IMR-90 (cell line): ENCODE results near the gene AKAP12. TPM values are rescaled to one million over a fixed set of nuclear protein-coding genes. Genes with fewer than 3 reads are reported as not detected.

Experiments
- ATAC-seq: fragments of 200-7000 bp; cut with Tn5 transposase; 2 replicates; pipeline ENCODE4 v1.9.1; 2020; ENCODE audit warnings: low read depth, mild to moderate bottlenecking, moderate library complexity
- BruUV-seq: library from RNA; stranded (reverse); fragments of 400-500 nt; replicated peaks from 2 replicates; lab custom pipeline; 2021; lab: Mats Ljungman, UMichigan
- CTCF ChIA-PET: fragments of 300-600 bp; formaldehyde crosslinking; extraction: SDS; loops from one replicate; lab custom pipeline; 2021; ENCODE audit warnings: antibody characterized with exemption; lab: Yijun Ruan, JAX
- POLR2A ChIA-PET: fragments of 300-600 bp; sonication (Branson Sonifier 250); formaldehyde crosslinking; loops from one replicate; lab custom pipeline; 2022; ENCODE audit warnings: antibody characterized with exemption; ENCODE audit not compliant: unreplicated experiment; lab: Charles Lee
- DNase-seq: peaks from one replicate; pipeline ENCODE4 v3.0.0; 2013
- H2AFZ ChIP-seq: replicated peaks from 2 replicates; pipeline ENCODE3; 2013; ENCODE audit warnings: low read length, mild to moderate bottlenecking; ENCODE audit not compliant: poor library complexity
- H2AK5ac ChIP-seq: 2 replicates; pipeline ENCODE4 v1.6.1; 2013; ENCODE audit warnings: low read depth, low read length, inconsistent platforms
- H2AK9ac ChIP-seq: replicated peaks from 2 replicates; pipeline ENCODE3; 2013; ENCODE audit warnings: mild to moderate bottlenecking, low read depth, low read length, moderate library complexity; ENCODE audit not compliant: poor library complexity
- H2BK120ac ChIP-seq: 2 replicates; pipeline ENCODE4 v1.6.1; 2013; ENCODE audit warnings: low read depth, low read length, inconsistent platforms
- H2BK15ac ChIP-seq: 3 replicates; pipeline ENCODE4 v1.6.1; 2013; ENCODE audit warnings: low read depth, low read length, inconsistent platforms
- H2BK20ac ChIP-seq: 2 replicates; pipeline ENCODE4 v1.6.1; 2013; ENCODE audit warnings: low read depth, mild to moderate bottlenecking, inconsistent platforms, low read length, moderate library complexity
- H2BK5ac ChIP-seq: 2 replicates; pipeline ENCODE4 v1.6.1; 2013; ENCODE audit warnings: mild to moderate bottlenecking, low read depth, low read length, inconsistent platforms; ENCODE audit not compliant: poor library complexity, severe bottlenecking
- H3K14ac ChIP-seq: replicated peaks from 2 replicates; pipeline ENCODE4 v1.6.1; 2013; ENCODE audit warnings: low read depth, low read length, inconsistent platforms
- H3K18ac ChIP-seq: 2 replicates; pipeline ENCODE4 v1.6.1; 2013; ENCODE audit warnings: low read depth, low read length, control low read depth
- H3K23ac ChIP-seq: 2 replicates; pipeline ENCODE4 v1.6.1; 2013; ENCODE audit warnings: low read depth, low read length, inconsistent platforms
- H3K27ac ChIP-seq: 2 replicates; pipeline ENCODE4 v1.5.1; 2013; ENCODE audit warnings: mild to moderate bottlenecking, control low read depth, low read length; ENCODE audit not compliant: insufficient read depth
- H3K27me3 ChIP-seq: 2 replicates; pipeline ENCODE4 v1.6.1; 2013; ENCODE audit warnings: low read length; ENCODE audit not compliant: control insufficient read depth, insufficient read depth
- H3K36me3 ChIP-seq: 2 replicates; pipeline ENCODE4 v1.6.1; 2013; ENCODE audit warnings: low read length, mixed read lengths; ENCODE audit not compliant: control insufficient read depth, insufficient read depth
- H3K4ac ChIP-seq: 2 replicates; pipeline ENCODE4 v1.6.1; 2013; ENCODE audit warnings: low read depth, low read length, inconsistent platforms
- H3K4me1 ChIP-seq: 2 replicates; pipeline ENCODE4 v1.6.1; 2013; ENCODE audit warnings: low read length, mixed read lengths; ENCODE audit not compliant: control insufficient read depth, insufficient read depth
- H3K4me2 ChIP-seq: 2 replicates; pipeline ENCODE4 v1.6.1; 2013; ENCODE audit warnings: low read depth, mild to moderate bottlenecking, control low read depth, low read length, moderate library complexity
- H3K4me3 ChIP-seq: 2 replicates; pipeline ENCODE4 v1.5.1; 2013; ENCODE audit warnings: low read depth, mild to moderate bottlenecking, control low read depth, low read length, moderate library complexity; ENCODE audit not compliant: insufficient read depth
- H3K56ac ChIP-seq: 2 replicates; pipeline ENCODE4 v1.6.1; 2013; ENCODE audit warnings: low read length, inconsistent platforms; ENCODE audit not compliant: insufficient read depth; ENCODE audit errors: extremely low read depth
- H3K79me1 ChIP-seq, 2 experiments: 2 replicates each; pipeline ENCODE4 v1.6.1; 2013; ENCODE audit warnings: low read length in 2 of 2, inconsistent platforms in 1 of 2, low read depth in 1 of 2
- H3K9ac ChIP-seq: 2 replicates; pipeline ENCODE4 v1.6.1; 2013; ENCODE audit warnings: low read depth, low read length, control low read depth
- H3K9me1 ChIP-seq: 2 replicates; pipeline ENCODE4 v1.6.1; 2013; ENCODE audit warnings: low read length, inconsistent platforms; ENCODE audit not compliant: insufficient read depth
- H3K9me3 ChIP-seq: 2 replicates; pipeline ENCODE4 v1.6.1; 2013; ENCODE audit warnings: low read length; ENCODE audit not compliant: control insufficient read depth, insufficient read depth
- H4K20me1 ChIP-seq: 2 replicates; pipeline ENCODE4 v1.6.1; 2013; ENCODE audit warnings: low read length, inconsistent platforms; ENCODE audit not compliant: insufficient read depth
- H4K5ac ChIP-seq: 2 replicates; pipeline ENCODE4 v1.6.1; 2013; ENCODE audit warnings: mild to moderate bottlenecking, low read depth, low read length, control low read depth
- H4K8ac ChIP-seq, 2 experiments: 2 replicates each; pipeline ENCODE4 v1.6.1; 2013; ENCODE audit warnings: low read depth in 2 of 2, low read length in 2 of 2, control low read depth in 1 of 2, inconsistent platforms in 1 of 2
- H4K91ac ChIP-seq: 2 replicates; pipeline ENCODE4 v1.6.1; 2013; ENCODE audit warnings: low read depth, low read length, inconsistent platforms; ENCODE audit not compliant: insufficient read depth
- BHLHE40 ChIP-seq: fragments of 150-350 bp; IDR thresholded peaks from 2 replicates; pipeline ENCODE4 v1.6.1; 2016; ENCODE audit warnings: mild to moderate bottlenecking, low read depth, low read length
- CEBPB ChIP-seq: IDR thresholded peaks from 2 replicates; pipeline ENCODE4 v1.6.1; 2012; ENCODE audit warnings: low read depth, low read length, improper control_type of control experiment
- CHD1 ChIP-seq: IDR thresholded peaks from 2 replicates; pipeline ENCODE4 v1.6.1; 2012; ENCODE audit warnings: low read depth, low read length, improper control_type of control experiment
- CTCF ChIP-seq: conservative IDR thresholded peaks from 2 replicates; pipeline ENCODE4 v1.5.1; 2012; ENCODE audit warnings: mild to moderate bottlenecking, low read depth, low read length, improper control_type of control experiment
- ELK1 ChIP-seq: fragments of 150-350 bp; IDR thresholded peaks from 2 replicates; pipeline ENCODE4 v1.6.1; 2016; ENCODE audit warnings: low read depth, mild to moderate bottlenecking, low read length, moderate library complexity, borderline replicate concordance
- FOS ChIP-seq: fragments of 150-350 bp; IDR thresholded peaks from 2 replicates; pipeline ENCODE4 v1.6.1; 2016; ENCODE audit warnings: low read depth, low read length
- MAFK ChIP-seq: IDR thresholded peaks from 2 replicates; pipeline ENCODE4 v1.6.1; 2012; ENCODE audit warnings: low read depth, low read length, improper control_type of control experiment
- MAZ ChIP-seq: IDR thresholded peaks from 2 replicates; pipeline ENCODE4 v1.6.1; 2012; ENCODE audit warnings: low read depth, mild to moderate bottlenecking, low read length, improper control_type of control experiment, moderate library complexity, borderline replicate concordance
- MXI1 ChIP-seq: IDR thresholded peaks from 2 replicates; pipeline ENCODE4 v1.6.1; 2012; ENCODE audit warnings: low read depth, mild to moderate bottlenecking, low read length, moderate library complexity, borderline replicate concordance
- NFE2L2 ChIP-seq: fragments of 150-350 bp; IDR thresholded peaks from 2 replicates; pipeline ENCODE4 v1.6.1; 2016; ENCODE audit warnings: low read depth, mild to moderate bottlenecking, low read length
- POLR2A ChIP-seq: IDR thresholded peaks from 2 replicates; pipeline ENCODE4 v1.6.1; 2012; ENCODE audit warnings: mild to moderate bottlenecking, low read depth, low read length
- RAD21 ChIP-seq: IDR thresholded peaks from 2 replicates; pipeline ENCODE4 v1.6.1; 2012; ENCODE audit warnings: low read length, improper control_type of control experiment
- RCOR1 ChIP-seq: IDR thresholded peaks from 2 replicates; pipeline ENCODE4 v1.6.1; 2012; ENCODE audit warnings: mild to moderate bottlenecking, low read length, improper control_type of control experiment; ENCODE audit not compliant: insufficient replicate concordance
- RFX5 ChIP-seq: IDR thresholded peaks from 2 replicates; pipeline ENCODE4 v1.8.0; 2012; ENCODE audit warnings: low read depth, mild to moderate bottlenecking, low read length, moderate library complexity
- SMC3 ChIP-seq: fragments of 150-350 bp; IDR thresholded peaks from 2 replicates; pipeline ENCODE4 v1.6.1; 2016; ENCODE audit warnings: low read depth, mild to moderate bottlenecking, antibody characterized with exemption, low read length, moderate library complexity
- USF2 ChIP-seq: fragments of 150-350 bp; IDR thresholded peaks from 2 replicates; pipeline ENCODE4 v1.6.1; 2017; ENCODE audit warnings: mild to moderate bottlenecking, antibody characterized with exemption, low read length, low read depth
- WGBS, 2 experiments: methylation state at CpG; one replicate each; pipeline versions ENCODE4 v1.1.5 to v1.1.7; 2013; ENCODE audit warnings: missing lambda C conversion rate in 2 of 2; ENCODE audit not compliant: insufficient read length in 1 of 2; ENCODE audit errors: extremely low coverage in 2 of 2; 5-methylcytosine and 5-hydroxymethylcytosine counted together
- dilution Hi-C: fragments of 300-500 bp; cut with HindIII; formaldehyde crosslinking; loops from one replicate; pipeline ENCODE4 v1.14.3; 2018; ENCODE audit warnings: low sequenced_read_pairs; ENCODE audit not compliant: unreplicated experiment
- in situ Hi-C: fragments of 300-500 bp; cut with MboI; formaldehyde crosslinking; loops from 3 replicates; pipeline ENCODE4 v1.14.3; 2019; ENCODE audit warnings: low sequenced_read_pairs, inconsistent platforms, mixed read lengths
- intact Hi-C: fragments of 100-400 bp; cut with micrococcal nuclease; formaldehyde crosslinking; loops from 2 replicates; pipeline ENCODE4 v1.10.0; 2022
- polyA plus RNA-seq, 3 experiments: library from polyadenylated mRNA; depleted of rRNA; stranded (reverse); fragments of >200 nt; gene quantifications; 2 replicates each; pipeline ENCODE4 v1.2.3, GENCODE V29; 2012; ENCODE audit warnings: low replicate concordance in 1 of 3
- total RNA-seq: library from RNA; depleted of rRNA; stranded (reverse); fragments of >200 nt; gene quantifications from 2 replicates; pipeline ENCODE4 v1.2.3, GENCODE V29; 2012

The AKAP12 gene
- total and polyA plus RNA-seq, 2 of the 4 experiments (the other 2 are of a cell fraction): 56.0 to 118 TPM

- no peak overlapping the region for H3K27ac ChIP-seq
- H3K4me3 ChIP-seq: no peak overlapping the region
- H4K5ac ChIP-seq: no peak overlapping the region
- no peak overlapping the region for H2BK20ac ChIP-seq
- TF ChIP-seq POLR2A (no peak), CHD1 (no peak), RFX5 (no peak), CEBPB (no peak), MXI1 (no peak), RAD21 (no peak), CTCF (no peak), USF2 (no peak), MAZ (no peak), NFE2L2 (no peak), ELK1 (no peak), BHLHE40 (no peak), FOS (no peak), SMC3 (no peak), MAFK (no peak), RCOR1 (no peak)
- no peak overlapping the region for H2BK120ac ChIP-seq
- no peak overlapping the region for H3K18ac ChIP-seq
- H3K79me1 ChIP-seq: peaks cover 4 to 49% of the 10 kb centered on the region in 2 experiments; a peak in 3 of 4 replicates
- H2BK5ac ChIP-seq: no peak overlapping the region
- no peak overlapping the region for H2BK15ac ChIP-seq
- ChIA-PET POLR2A (no interaction called here), CTCF (no interaction called here)
- peaks cover 5% of the 10 kb centered on the region; the same call in 1 of the 2 replicates for H3K9me1 ChIP-seq
- DNase-seq: no peak
- no peak overlapping the region for H3K4me2 ChIP-seq
- H4K20me1 ChIP-seq: peaks cover 70% of the 10 kb centered on the region
- H3K36me3 ChIP-seq: peaks cover 9% of the 10 kb centered on the region
- no peak overlapping the region for H4K8ac ChIP-seq
- no peak for ATAC-seq
- H3K4ac ChIP-seq: no peak overlapping the region
- no peak overlapping the region for H3K14ac ChIP-seq
- in situ Hi-C loops: no loop called here
- H2AK5ac ChIP-seq: no peak overlapping the region
- no peak overlapping the region for H3K56ac ChIP-seq
- no peaks in the 10 kb centered on the region for H3K27me3 ChIP-seq
- H3K23ac ChIP-seq: no peak overlapping the region
- H3K9me3 ChIP-seq: no peaks in the 10 kb centered on the region
- dilution Hi-C loops: no loop called here
- peaks cover 4% of the 10 kb centered on the region; the same call in 1 of the 2 replicates for H3K4me1 ChIP-seq
- no peak overlapping the region for H2AK9ac ChIP-seq
- WGBS, 2 experiments: 100% methylated on average over 1 of the region's 3 CpGs; no CpG with 5 or more reads in 1 of the 2 experiments
- intact Hi-C loops: no loop called here
- no TSS peak for BruUV-seq
- no peak overlapping the region for H3K9ac ChIP-seq
- H4K91ac ChIP-seq: no peak overlapping the region
- H2AFZ ChIP-seq: no peak overlapping the region
Observed at GRCh38 chr6:151399679-151400078, 159.9 kb downstream of the AKAP12 start.
